BLaER1 (cell line): ENCODE results near the gene PRKCI.

Experiments used
- H3K27ac ChIP-seq: shearing (Covaris generic); formaldehyde crosslinking; 2 replicates; pipeline ENCODE4 v1.8.1; 2022
- H3K27me3 ChIP-seq: shearing (Covaris generic); formaldehyde crosslinking; 2 replicates; pipeline ENCODE4 v1.8.1; 2022
- H3K36me3 ChIP-seq: shearing (Covaris generic); formaldehyde crosslinking; 2 replicates; pipeline ENCODE4 v1.8.1; 2022
- H3K4me1 ChIP-seq: shearing (Covaris generic); formaldehyde crosslinking; 2 replicates; pipeline ENCODE4 v1.8.1; 2022
- H3K4me2 ChIP-seq: shearing (Covaris generic); formaldehyde crosslinking; 2 replicates; pipeline ENCODE4 v1.8.1; 2022
- H3K4me3 ChIP-seq: shearing (Covaris generic); formaldehyde crosslinking; 2 replicates; pipeline ENCODE4 v1.8.1; 2022
- H3K9ac ChIP-seq: shearing (Covaris generic); formaldehyde crosslinking; 2 replicates; pipeline ENCODE4 v1.8.1; 2022
- H3K9me3 ChIP-seq: shearing (Covaris generic); formaldehyde crosslinking; 2 replicates; pipeline ENCODE4 v1.8.1; 2022
- H4K20me1 ChIP-seq: shearing (Covaris generic); formaldehyde crosslinking; 2 replicates; pipeline ENCODE4 v1.8.1; 2022
- Cebpa-rat ChIP-seq: shearing (Covaris generic); IDR thresholded peaks from 2 replicates; pipeline ENCODE4 v1.8.1; 2022

Gene PRKCI

DNA sequence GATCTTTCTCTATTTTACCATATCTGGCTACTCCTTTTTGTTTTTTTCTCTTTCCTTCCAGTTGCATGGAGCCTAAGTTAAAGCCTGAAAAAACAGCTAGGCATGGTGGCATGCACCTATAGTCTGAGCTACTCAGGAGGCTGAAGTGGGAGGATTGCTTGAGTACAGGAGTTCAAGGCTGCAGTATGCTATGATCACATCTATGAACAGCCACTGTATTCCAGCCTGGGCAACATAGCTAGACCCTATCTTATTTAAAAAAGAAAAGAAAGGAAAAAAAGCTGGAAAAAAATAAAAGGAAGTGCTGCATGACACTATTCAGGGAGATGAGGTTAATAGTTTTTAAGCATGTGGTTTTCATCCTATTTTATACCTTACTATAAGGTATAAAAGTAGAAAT is 131.3 kb downstream of the PRKCI start:
- no peaks in the 10 kb centered on the region for H3K27me3 ChIP-seq
- H3K36me3 ChIP-seq = no peaks in the 10 kb centered on the region
- H3K4me2 ChIP-seq = no peak overlapping the region
- no peak overlapping the region for H3K9ac ChIP-seq
- H3K4me1 ChIP-seq = peaks cover 73% of the 10 kb centered on the region
- no peaks in the 10 kb centered on the region for H3K9me3 ChIP-seq
- H3K4me3 ChIP-seq = no peak overlapping the region
- TF ChIP-seq Cebpa-rat = no peak
- H3K27ac ChIP-seq = no peak overlapping the region
- 0 out of 2 replicates have a peak, but pooled peaks cover 2% of the 10 kb centered on the region for H4K20me1 ChIP-seq

DNA sequence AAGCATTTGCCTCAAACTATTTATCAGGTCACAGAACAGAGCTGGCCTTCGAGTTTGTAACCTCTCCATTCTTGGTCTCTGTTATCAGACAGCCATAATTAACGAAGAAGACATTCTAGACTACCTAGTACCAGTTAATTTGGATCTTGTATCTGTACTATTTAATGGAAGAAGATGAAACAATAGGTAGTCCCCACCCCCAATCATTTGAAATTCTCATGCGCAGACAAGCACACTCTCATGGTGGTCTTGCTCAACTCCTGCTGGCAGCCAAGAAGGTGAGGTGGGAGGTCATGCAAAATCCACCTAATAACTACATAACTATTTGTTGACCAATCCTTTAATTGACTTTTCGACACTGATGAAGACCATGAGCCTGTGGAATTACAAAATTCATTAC is 132.5 kb downstream of the PRKCI start:
- Histone ChIP-seq H3K4me3 (no peak overlapping the region), H3K4me1 (peaks cover 73% of the 10 kb centered on the region), H3K4me2 (peak overlapping the region; percentile 93), H3K27me3 (no peaks in the 10 kb centered on the region), H4K20me1 (peaks cover 14% of the 10 kb centered on the region; the same call in 1 of the 2 replicates), H3K36me3 (no peaks in the 10 kb centered on the region), H3K9ac (no peak overlapping the region; the same call in 1 of the 2 replicates), H3K27ac (peak overlapping the region; percentile 99; the same call in 1 of the 2 replicates), H3K9me3 (no peaks in the 10 kb centered on the region)
- TF ChIP-seq Cebpa-rat = no peak
